GM23338 (cell line): Measurements from ENCODE around the gene PRR20D. TPM values are rescaled to one million over a fixed set of nuclear protein-coding genes. Genes with fewer than 3 reads are reported as not detected.

Source experiments
- ATAC-seq: fragments of 200-7000 bp; cut with Tn5 transposase; 3 replicates; pipeline ENCODE4 v1.9.1; 2020
- DNase-seq: peaks from one replicate; pipeline ENCODE4 v3.0.0-alpha.2; 2015; ENCODE audit warnings: low spot score
- H2AFZ ChIP-seq: fragments of 200-600 bp; sonication (generic); 2 replicates; pipeline ENCODE4 v1.8.0; 2016; ENCODE audit warnings: antibody characterized with exemption, mild to moderate bottlenecking, moderate library complexity
- H3F3A ChIP-seq: fragments of 200-600 bp; sonication (generic); replicated peaks from 2 replicates; pipeline ENCODE4 v1.8.0; 2017; ENCODE audit warnings: antibody characterized with exemption, mixed run types, low read depth
- H3K27ac ChIP-seq: fragments of 200-600 bp; sonication (generic); 2 replicates; pipeline ENCODE4 v1.6.1; 2016; ENCODE audit warnings: low read depth
- H3K27me3 ChIP-seq: fragments of 200-600 bp; sonication (generic); 2 replicates; pipeline ENCODE4 v1.8.0; 2016; ENCODE audit warnings: mild to moderate bottlenecking, mixed run types, moderate library complexity; ENCODE audit not compliant: insufficient read depth
- H3K36me3 ChIP-seq: fragments of 200-600 bp; sonication (generic); 2 replicates; pipeline ENCODE4 v1.8.0; 2016; ENCODE audit warnings: mild to moderate bottlenecking; ENCODE audit not compliant: insufficient read depth
- H3K4me1 ChIP-seq: fragments of 200-600 bp; sonication (generic); 2 replicates; pipeline ENCODE4 v1.8.0; 2016; ENCODE audit warnings: mild to moderate bottlenecking, moderate library complexity; ENCODE audit not compliant: insufficient read depth
- H3K4me2 ChIP-seq: fragments of 200-600 bp; sonication (generic); 2 replicates; pipeline ENCODE4 v1.7.1; 2017; ENCODE audit warnings: mixed run types
- H3K4me3 ChIP-seq: fragments of 200-600 bp; sonication (generic); 2 replicates; pipeline ENCODE4 v1.6.1; 2016; ENCODE audit warnings: mixed run types
- H3K79me2 ChIP-seq: fragments of 200-600 bp; sonication (generic); replicated peaks from 2 replicates; pipeline ENCODE4 v1.8.0; 2017; ENCODE audit warnings: mild to moderate bottlenecking; ENCODE audit not compliant: insufficient read depth
- H3K9me2 ChIP-seq: fragments of 200-600 bp; sonication (generic); 2 replicates; pipeline ENCODE4 v1.8.0; 2017; ENCODE audit not compliant: insufficient read depth
- H4K20me1 ChIP-seq: fragments of 200-600 bp; sonication (generic); replicated peaks from 2 replicates; pipeline ENCODE4 v1.8.0; 2017; ENCODE audit warnings: mild to moderate bottlenecking; ENCODE audit not compliant: insufficient read depth
- H3K27ac Mint-ChIP-seq: 2 replicates; pipeline ENCODE4 v1.8.0; 2020; ENCODE audit warnings: inconsistent platforms, mild to moderate bottlenecking, moderate library complexity, mixed read lengths
- H3K27me3 Mint-ChIP-seq: 3 replicates; pipeline ENCODE4 v1.8.0; 2022; ENCODE audit warnings: low read depth, mild to moderate bottlenecking, moderate library complexity, mixed read lengths, inconsistent platforms; ENCODE audit not compliant: insufficient read depth, poor library complexity
- H3K36me3 Mint-ChIP-seq: 3 replicates; pipeline ENCODE4 v1.8.0; 2021; ENCODE audit warnings: low read depth, mild to moderate bottlenecking, inconsistent platforms, moderate library complexity, mixed read lengths
- H3K4me1 Mint-ChIP-seq: 3 replicates; pipeline ENCODE4 v1.8.0; 2020; ENCODE audit warnings: mild to moderate bottlenecking, inconsistent platforms, mixed read lengths
- H3K4me3 Mint-ChIP-seq: 3 replicates; pipeline ENCODE4 v1.8.0; 2021; ENCODE audit warnings: moderate library complexity, mild to moderate bottlenecking, inconsistent platforms, mixed read lengths
- H3K9me3 Mint-ChIP-seq: 3 replicates; pipeline ENCODE4 v1.8.0; 2020; ENCODE audit warnings: moderate library complexity, mild to moderate bottlenecking, inconsistent platforms, mixed read lengths
- EZH2 ChIP-seq: fragments of 200-600 bp; sonication (generic); IDR thresholded peaks from one replicate; pipeline ENCODE4 v1.8.0; 2017; ENCODE audit warnings: antibody characterized with exemption, mild to moderate bottlenecking, low read depth; ENCODE audit not compliant: unreplicated experiment
- POLR2AphosphoS5 ChIP-seq: IDR thresholded peaks from 2 replicates; pipeline ENCODE4 v1.6.1; 2016; ENCODE audit warnings: antibody characterized with exemption, low read depth
- STAT1 ChIP-seq: IDR thresholded peaks from one replicate; pipeline ENCODE4 v1.6.1; 2016; ENCODE audit warnings: antibody characterized with exemption; ENCODE audit not compliant: unreplicated experiment
- ZNF114 ChIP-seq: fragments of 250-450 bp; sonication (Bioruptor Pico); IDR thresholded peaks from 2 replicates; pipeline ENCODE4 v1.5.0; 2020; ENCODE audit warnings: mild to moderate bottlenecking, moderate library complexity
- ZNF331 ChIP-seq: fragments of 250-450 bp; sonication (Bioruptor Pico); IDR thresholded peaks from 2 replicates; pipeline ENCODE4 v1.5.0; 2020; ENCODE audit warnings: low read depth, mild to moderate bottlenecking, moderate library complexity
- polyA plus RNA-seq: library from polyadenylated mRNA; unstranded; fragments of >200 nt; fragmentation: Nextera tagmentation; extraction: Ambion mirVana; gene quantifications from 2 replicates; pipeline ENCODE4 v1.2.1, GENCODE V29; 2016
- total RNA-seq: library from RNA; depleted of rRNA; stranded (reverse); fragments of >200 nt; shearing (Covaris generic); gene quantifications from 2 replicates; pipeline ENCODE4 v1.2.3, GENCODE V29; 2014
- TF ChIP-seq, protein P1 (sequence below): IDR thresholded peaks from 2 replicates; pipeline ENCODE4 v1.6.1; 2016; ENCODE audit warnings: antibody characterized with exemption
- TF ChIP-seq, protein P2 (sequence below): fragments of 250-450 bp; sonication (Bioruptor Pico); IDR thresholded peaks from 2 replicates; pipeline ENCODE4 v1.5.0; 2020; ENCODE audit warnings: mild to moderate bottlenecking, moderate library complexity
- TF ChIP-seq, protein P3 (sequence below), 2 experiments: fragments of 200-600 bp in 1 of 2; sonication (generic) in 1 of 2; conservative IDR thresholded peaks; 2 replicates each; pipeline versions ENCODE4 v1.5.1 to v1.6.1; 2016 to 2017; ENCODE audit warnings: antibody characterized with exemption in 2 of 2, low read depth in 2 of 2, mild to moderate bottlenecking in 2 of 2, moderate library complexity in 1 of 2

PRR20D gene
- total and polyA plus RNA-seq, 2 experiments from 2014 or later, result not detected

DNA sequence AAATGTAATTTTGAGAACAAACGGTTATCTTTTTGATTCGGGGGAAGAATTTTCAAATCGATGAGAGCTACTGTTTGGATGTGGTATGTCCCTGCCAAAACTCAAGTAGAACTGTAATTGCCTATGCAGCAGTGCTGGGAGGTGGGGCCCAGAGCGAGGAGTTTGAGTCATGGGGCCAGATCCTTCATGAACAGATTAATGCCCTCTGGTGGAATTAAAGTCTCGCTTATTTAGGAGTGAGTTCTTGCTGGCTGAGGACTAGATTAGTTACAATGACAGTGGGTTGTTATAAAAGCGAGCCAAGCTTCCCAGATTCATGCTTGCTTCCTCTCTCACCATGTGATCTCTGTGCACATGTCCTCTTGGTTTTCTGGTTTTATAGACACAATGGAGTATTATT is 31.5 kb upstream of the PRR20D start:
- TF ChIP-seq ZNF114 (no peak), ZNF331 (no peak), STAT1 (no peak), EZH2 (no peak), POLR2AphosphoS5 (no peak)
- TF ChIP-seq, protein P1, sequence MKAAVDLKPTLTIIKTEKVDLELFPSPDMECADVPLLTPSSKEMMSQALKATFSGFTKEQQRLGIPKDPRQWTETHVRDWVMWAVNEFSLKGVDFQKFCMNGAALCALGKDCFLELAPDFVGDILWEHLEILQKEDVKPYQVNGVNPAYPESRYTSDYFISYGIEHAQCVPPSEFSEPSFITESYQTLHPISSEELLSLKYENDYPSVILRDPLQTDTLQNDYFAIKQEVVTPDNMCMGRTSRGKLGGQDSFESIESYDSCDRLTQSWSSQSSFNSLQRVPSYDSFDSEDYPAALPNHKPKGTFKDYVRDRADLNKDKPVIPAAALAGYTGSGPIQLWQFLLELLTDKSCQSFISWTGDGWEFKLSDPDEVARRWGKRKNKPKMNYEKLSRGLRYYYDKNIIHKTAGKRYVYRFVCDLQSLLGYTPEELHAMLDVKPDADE, result no peak
- TF ChIP-seq, protein P2, sequence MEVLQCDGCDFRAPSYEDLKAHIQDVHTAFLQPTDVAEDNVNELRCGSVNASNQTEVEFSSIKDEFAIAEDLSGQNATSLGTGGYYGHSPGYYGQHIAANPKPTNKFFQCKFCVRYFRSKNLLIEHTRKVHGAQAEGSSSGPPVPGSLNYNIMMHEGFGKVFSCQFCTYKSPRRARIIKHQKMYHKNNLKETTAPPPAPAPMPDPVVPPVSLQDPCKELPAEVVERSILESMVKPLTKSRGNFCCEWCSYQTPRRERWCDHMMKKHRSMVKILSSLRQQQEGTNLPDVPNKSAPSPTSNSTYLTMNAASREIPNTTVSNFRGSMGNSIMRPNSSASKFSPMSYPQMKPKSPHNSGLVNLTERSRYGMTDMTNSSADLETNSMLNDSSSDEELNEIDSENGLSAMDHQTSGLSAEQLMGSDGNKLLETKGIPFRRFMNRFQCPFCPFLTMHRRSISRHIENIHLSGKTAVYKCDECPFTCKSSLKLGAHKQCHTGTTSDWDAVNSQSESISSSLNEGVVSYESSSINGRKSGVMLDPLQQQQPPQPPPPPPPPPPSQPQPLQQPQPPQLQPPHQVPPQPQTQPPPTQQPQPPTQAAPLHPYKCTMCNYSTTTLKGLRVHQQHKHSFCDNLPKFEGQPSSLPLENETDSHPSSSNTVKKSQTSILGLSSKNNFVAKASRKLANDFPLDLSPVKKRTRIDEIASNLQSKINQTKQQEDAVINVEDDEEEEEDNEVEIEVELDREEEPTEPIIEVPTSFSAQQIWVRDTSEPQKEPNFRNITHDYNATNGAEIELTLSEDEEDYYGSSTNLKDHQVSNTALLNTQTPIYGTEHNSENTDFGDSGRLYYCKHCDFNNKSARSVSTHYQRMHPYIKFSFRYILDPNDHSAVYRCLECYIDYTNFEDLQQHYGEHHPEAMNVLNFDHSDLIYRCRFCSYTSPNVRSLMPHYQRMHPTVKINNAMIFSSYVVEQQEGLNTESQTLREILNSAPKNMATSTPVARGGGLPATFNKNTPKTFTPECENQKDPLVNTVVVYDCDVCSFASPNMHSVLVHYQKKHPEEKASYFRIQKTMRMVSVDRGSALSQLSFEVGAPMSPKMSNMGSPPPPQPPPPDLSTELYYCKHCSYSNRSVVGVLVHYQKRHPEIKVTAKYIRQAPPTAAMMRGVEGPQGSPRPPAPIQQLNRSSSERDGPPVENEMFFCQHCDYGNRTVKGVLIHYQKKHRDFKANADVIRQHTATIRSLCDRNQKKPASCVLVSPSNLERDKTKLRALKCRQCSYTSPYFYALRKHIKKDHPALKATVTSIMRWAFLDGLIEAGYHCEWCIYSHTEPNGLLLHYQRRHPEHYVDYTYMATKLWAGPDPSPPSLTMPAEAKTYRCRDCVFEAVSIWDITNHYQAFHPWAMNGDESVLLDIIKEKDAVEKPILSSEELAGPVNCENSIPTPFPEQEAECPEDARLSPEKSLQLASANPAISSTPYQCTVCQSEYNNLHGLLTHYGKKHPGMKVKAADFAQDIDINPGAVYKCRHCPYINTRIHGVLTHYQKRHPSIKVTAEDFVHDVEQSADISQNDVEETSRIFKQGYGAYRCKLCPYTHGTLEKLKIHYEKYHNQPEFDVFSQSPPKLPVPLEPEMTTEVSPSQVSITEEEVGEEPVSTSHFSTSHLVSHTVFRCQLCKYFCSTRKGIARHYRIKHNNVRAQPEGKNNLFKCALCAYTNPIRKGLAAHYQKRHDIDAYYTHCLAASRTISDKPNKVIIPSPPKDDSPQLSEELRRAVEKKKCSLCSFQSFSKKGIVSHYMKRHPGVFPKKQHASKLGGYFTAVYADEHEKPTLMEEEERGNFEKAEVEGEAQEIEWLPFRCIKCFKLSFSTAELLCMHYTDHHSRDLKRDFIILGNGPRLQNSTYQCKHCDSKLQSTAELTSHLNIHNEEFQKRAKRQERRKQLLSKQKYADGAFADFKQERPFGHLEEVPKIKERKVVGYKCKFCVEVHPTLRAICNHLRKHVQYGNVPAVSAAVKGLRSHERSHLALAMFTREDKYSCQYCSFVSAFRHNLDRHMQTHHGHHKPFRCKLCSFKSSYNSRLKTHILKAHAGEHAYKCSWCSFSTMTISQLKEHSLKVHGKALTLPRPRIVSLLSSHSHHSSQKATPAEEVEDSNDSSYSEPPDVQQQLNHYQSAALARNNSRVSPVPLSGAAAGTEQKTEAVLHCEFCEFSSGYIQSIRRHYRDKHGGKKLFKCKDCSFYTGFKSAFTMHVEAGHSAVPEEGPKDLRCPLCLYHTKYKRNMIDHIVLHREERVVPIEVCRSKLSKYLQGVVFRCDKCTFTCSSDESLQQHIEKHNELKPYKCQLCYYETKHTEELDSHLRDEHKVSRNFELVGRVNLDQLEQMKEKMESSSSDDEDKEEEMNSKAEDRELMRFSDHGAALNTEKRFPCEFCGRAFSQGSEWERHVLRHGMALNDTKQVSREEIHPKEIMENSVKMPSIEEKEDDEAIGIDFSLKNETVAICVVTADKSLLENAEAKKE (CRISPR knock-in tag), result no peak
- TF ChIP-seq, protein P3, sequence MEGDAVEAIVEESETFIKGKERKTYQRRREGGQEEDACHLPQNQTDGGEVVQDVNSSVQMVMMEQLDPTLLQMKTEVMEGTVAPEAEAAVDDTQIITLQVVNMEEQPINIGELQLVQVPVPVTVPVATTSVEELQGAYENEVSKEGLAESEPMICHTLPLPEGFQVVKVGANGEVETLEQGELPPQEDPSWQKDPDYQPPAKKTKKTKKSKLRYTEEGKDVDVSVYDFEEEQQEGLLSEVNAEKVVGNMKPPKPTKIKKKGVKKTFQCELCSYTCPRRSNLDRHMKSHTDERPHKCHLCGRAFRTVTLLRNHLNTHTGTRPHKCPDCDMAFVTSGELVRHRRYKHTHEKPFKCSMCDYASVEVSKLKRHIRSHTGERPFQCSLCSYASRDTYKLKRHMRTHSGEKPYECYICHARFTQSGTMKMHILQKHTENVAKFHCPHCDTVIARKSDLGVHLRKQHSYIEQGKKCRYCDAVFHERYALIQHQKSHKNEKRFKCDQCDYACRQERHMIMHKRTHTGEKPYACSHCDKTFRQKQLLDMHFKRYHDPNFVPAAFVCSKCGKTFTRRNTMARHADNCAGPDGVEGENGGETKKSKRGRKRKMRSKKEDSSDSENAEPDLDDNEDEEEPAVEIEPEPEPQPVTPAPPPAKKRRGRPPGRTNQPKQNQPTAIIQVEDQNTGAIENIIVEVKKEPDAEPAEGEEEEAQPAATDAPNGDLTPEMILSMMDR (conservative IDR thresholded peaks at IDR 0.05; ENCODE audit: low read depth in 2 of 2), result peak; percentile 31 to 42
- no peak overlapping the region for H3K27ac Mint-ChIP-seq
- H3K27me3 ChIP-seq, result no peaks in the 10 kb centered on the region
- no peak overlapping the region for H3K4me3 Mint-ChIP-seq
- no peaks in the 10 kb centered on the region for H3K9me2 ChIP-seq
- DNase-seq (peak; percentile 67), ATAC-seq (peak; percentile 77)
- no peaks in the 10 kb centered on the region for H3K36me3 Mint-ChIP-seq
- H3K27ac ChIP-seq, result no peak overlapping the region
- H2AFZ ChIP-seq, result no peak overlapping the region
- H3K79me2 ChIP-seq, result no peaks in the 10 kb centered on the region
- H3F3A ChIP-seq, result no peaks in the 10 kb centered on the region
- H3K4me3 ChIP-seq, result no peak overlapping the region
- no peaks in the 10 kb centered on the region for H3K27me3 Mint-ChIP-seq
- no peaks in the 10 kb centered on the region for H3K4me1 ChIP-seq
- H3K9me3 Mint-ChIP-seq, result no peaks in the 10 kb centered on the region
- no peaks in the 10 kb centered on the region for H3K36me3 ChIP-seq
- H4K20me1 ChIP-seq, result no peaks in the 10 kb centered on the region
- no peaks in the 10 kb centered on the region for H3K4me1 Mint-ChIP-seq
- H3K4me2 ChIP-seq, result no peak overlapping the region
